HepG2 (cell line): ENCODE data around the gene STUB1. TPM values are rescaled to one million over a fixed set of nuclear protein-coding genes. Genes with fewer than 3 reads are reported as not detected.

ENCODE experiments used
- ATAC-seq: fragments of 200-7000 bp; cut with Tn5 transposase; 3 replicates; pipeline ENCODE4 v1.9.1; 2020; ENCODE audit warnings: mild to moderate bottlenecking, moderate library complexity
- BruUV-seq: library from RNA; stranded (reverse); fragments of 400-500 nt; replicated peaks from 2 replicates; lab custom pipeline; 2021; lab: Mats Ljungman, UMichigan
- CTCF ChIA-PET: fragments of 300-600 bp; formaldehyde crosslinking; extraction: SDS; loops from one replicate; lab custom pipeline; 2021; ENCODE audit warnings: low total read pairs, inconsistent platforms, low intra/inter-chr PET ratio; lab: Yijun Ruan, JAX
- POLR2A ChIA-PET: fragments of 350-600 bp; sonication (Branson Sonifier 250); formaldehyde crosslinking; loops from one replicate; lab custom pipeline; 2020; ENCODE audit warnings: antibody characterized with exemption, inconsistent platforms; lab: Yijun Ruan, JAX
- DNase-seq: peaks from one replicate; pipeline ENCODE4 v3.0.0-alpha.2; 2015; ENCODE audit warnings: low spot score
- FAIRE-seq: peaks from 3 replicates; lab custom pipeline; 2011; peaks lifted over from hg19 to GRCh38; lab: Jason Lieb, UNC
- H2AFZ ChIP-seq: one replicate; pipeline ENCODE4 v1.6.1; 2011; ENCODE audit warnings: low read length, inconsistent platforms
- H3K27ac ChIP-seq: fragments of 300-600 bp; 3 replicates; pipeline ENCODE4 v1.8.0; 2011; ENCODE audit warnings: mixed run types, mild to moderate bottlenecking, mixed read lengths, low read length, inconsistent platforms; ENCODE audit not compliant: insufficient read depth; ENCODE audit errors: extremely low read length
- H3K27me3 ChIP-seq, 2 experiments: fragments of 200-600 bp in 1 of 2; 2 replicates in 1 of 2; 3 replicates in 1 of 2; pipeline versions ENCODE4 v1.6.0 to v1.8.0; 2011; ENCODE audit warnings: low read length in 2 of 2, mild to moderate bottlenecking in 2 of 2, moderate library complexity in 2 of 2, inconsistent platforms in 1 of 2; ENCODE audit not compliant: insufficient read depth in 2 of 2, control insufficient read depth in 1 of 2
- H3K36me3 ChIP-seq, 2 experiments: fragments of 200-600 bp in 1 of 2; replicated peaks in 1 of 2; 2 replicates in 1 of 2; 3 replicates in 1 of 2; pipeline versions ENCODE4 v1.5.1 to v1.8.0; 2011; ENCODE audit warnings: low read length in 2 of 2, inconsistent platforms in 1 of 2; ENCODE audit not compliant: insufficient read depth in 2 of 2, control insufficient read depth in 1 of 2
- H3K4me1 ChIP-seq: 2 replicates; pipeline ENCODE4 v1.5.1; 2012; ENCODE audit warnings: low read length, inconsistent platforms; ENCODE audit not compliant: insufficient read depth
- H3K4me2 ChIP-seq: 2 replicates; pipeline ENCODE4 v1.6.0; 2011; ENCODE audit warnings: low read depth, low read length, inconsistent platforms
- H3K4me3 ChIP-seq, 3 experiments: fragments of 200-600 bp in 1 of 3; sonication (generic), shearing (Covaris generic) in 1 of 3; replicated peaks in 1 of 3; 2 replicates each; pipeline ENCODE4 v1.5.1; 2011 to 2016; ENCODE audit warnings: low read length in 3 of 3, inconsistent platforms in 2 of 3, low read depth in 2 of 3, mild to moderate bottlenecking in 2 of 3, control low read depth in 1 of 3, mixed read lengths in 1 of 3; ENCODE audit not compliant: insufficient read depth in 1 of 3
- H3K79me2 ChIP-seq: one replicate; pipeline ENCODE4 v1.6.1; 2011; ENCODE audit warnings: low read length, inconsistent platforms; ENCODE audit not compliant: insufficient read depth
- H3K9ac ChIP-seq: 2 replicates; pipeline ENCODE4 v1.6.0; 2011; ENCODE audit warnings: mild to moderate bottlenecking, low read depth, low read length, inconsistent platforms; ENCODE audit not compliant: insufficient read depth
- H3K9me3 ChIP-seq: 2 replicates; pipeline ENCODE4 v1.5.1; 2012; ENCODE audit warnings: mild to moderate bottlenecking, low read length
- H4K20me1 ChIP-seq: 2 replicates; pipeline ENCODE4 v1.6.0; 2011; ENCODE audit warnings: inconsistent platforms, mild to moderate bottlenecking, low read length, moderate library complexity; ENCODE audit not compliant: insufficient read depth
- FOXA1 ChIP-seq, 2 experiments: fragments of 450-650 bp in 1 of 2; sonication (generic) in 1 of 2; formaldehyde crosslinking in 1 of 2; IDR thresholded peaks; 2 replicates each; pipeline versions ENCODE4 v1.4.0 to v1.6.1; 2016 to 2020; ENCODE audit warnings: missing genetic modification reagents in 1 of 2
- GABPB1 ChIP-seq: IDR thresholded peaks from 2 replicates; pipeline ENCODE4 v1.6.1; 2016; ENCODE audit warnings: mild to moderate bottlenecking, missing genetic modification reagents, moderate library complexity, missing compliant biosample characterization
- GPN1 ChIP-seq: sonication (generic); formaldehyde crosslinking; IDR thresholded peaks from 2 replicates; pipeline ENCODE4 v1.5.1; 2020; ENCODE audit warnings: missing genetic modification reagents, borderline replicate concordance
- HOXA9 ChIP-seq: sonication (generic); formaldehyde crosslinking; IDR thresholded peaks from 2 replicates; pipeline ENCODE4 v1.8.1; 2022; ENCODE audit warnings: missing genetic modification reagents, mild to moderate bottlenecking, moderate library complexity, borderline replicate concordance
- IRF2 ChIP-seq: IDR thresholded peaks from 2 replicates; pipeline ENCODE4 v1.6.1; 2018; ENCODE audit warnings: missing genetic modification reagents, missing compliant biosample characterization
- KDM5B ChIP-seq: sonication (generic); formaldehyde crosslinking; IDR thresholded peaks from 2 replicates; pipeline ENCODE4 v1.4.0; 2020; ENCODE audit warnings: missing genetic modification reagents, mild to moderate bottlenecking, borderline replicate concordance
- MED13 ChIP-seq: sonication (generic); formaldehyde crosslinking; IDR thresholded peaks from 2 replicates; pipeline ENCODE4 v1.5.0; 2020; ENCODE audit warnings: missing genetic modification reagents
- MTA1 ChIP-seq: sonication (generic); formaldehyde crosslinking; IDR thresholded peaks from 2 replicates; pipeline ENCODE4 v1.4.0; 2020; ENCODE audit warnings: missing genetic modification reagents, mild to moderate bottlenecking, borderline replicate concordance
- MYC ChIP-seq: sonication (generic); formaldehyde crosslinking; IDR thresholded peaks from 2 replicates; pipeline ENCODE4 v1.9.0; 2021; ENCODE audit warnings: missing genetic modification reagents, borderline replicate concordance
- NKX3-1 ChIP-seq: sonication (generic); formaldehyde crosslinking; IDR thresholded peaks from 2 replicates; pipeline ENCODE4 v1.5.0; 2020; ENCODE audit warnings: missing genetic modification reagents
- SP5 ChIP-seq: IDR thresholded peaks from 2 replicates; pipeline ENCODE4 v1.6.1; 2016; ENCODE audit warnings: low read depth, borderline replicate concordance
- ZMYM4 ChIP-seq: sonication (generic); formaldehyde crosslinking; IDR thresholded peaks from 2 replicates; pipeline ENCODE4 v1.8.1; 2023; ENCODE audit warnings: mild to moderate bottlenecking, missing genetic modification reagents
- ZNF318 ChIP-seq: sonication (generic); formaldehyde crosslinking; IDR thresholded peaks from 2 replicates; pipeline ENCODE4 v1.4.0; 2020; ENCODE audit warnings: mild to moderate bottlenecking, missing genetic modification reagents
- WGBS: methylation state at CpG from one replicate; pipeline ENCODE4 v1.1.6; 2017; ENCODE audit warnings: low lambda C conversion rate; 5-methylcytosine and 5-hydroxymethylcytosine counted together
- in situ Hi-C: cut with HindIII; loops from 2 replicates; pipeline ENCODE4 v1.10.0; 2017; ENCODE audit warnings: low pct_unique_long_range_greater_than_20kb; ENCODE audit not compliant: extremely low pct_ligation_motif_present
- intact Hi-C: fragments of 100-400 bp; cut with micrococcal nuclease; formaldehyde crosslinking; loops from one replicate; pipeline ENCODE4 v1.10.0; 2022; ENCODE audit not compliant: unreplicated experiment
- polyA plus RNA-seq, 8 experiments: library from polyadenylated mRNA; depleted of rRNA in 3 of 8; stranded (reverse) in 7 of 8; unstranded in 1 of 8; fragments of >200 nt; fragmentation: Illumina TruSeq in 4 of 8; extraction: Trizol in 4 of 8; gene quantifications; 2 replicates each; pipeline versions ENCODE4 v1.2.1 to v1.2.3, GENCODE V29; 2011 to 2016; ENCODE audit warnings: low read depth in 4 of 8, missing spikeins in 1 of 8, mixed read lengths in 1 of 8; ENCODE audit not compliant: insufficient read depth in 1 of 8
- total RNA-seq, 5 experiments: library from RNA; depleted of rRNA; stranded (reverse); fragments of >200 nt; fragmentation: Illumina TruSeq; extraction: Trizol; gene quantifications; 2 replicates each; pipeline ENCODE4 v1.2.3, GENCODE V29; 2016; ENCODE audit warnings: low read depth in 1 of 5

STUB1 gene
- total and polyA plus RNA-seq, 2 of the 13 experiments (the other 11 are each of a cell fraction or from before 2014, with no cell fraction given): 52.9 to 78.2 TPM

GRCh38 chr16:695355-696089 lies 15.3 kb downstream of the STUB1 start:
- FAIRE-seq: no peak
- H2AFZ ChIP-seq: no peak overlapping the region
- no peak for DNase-seq
- no peaks in the 10 kb centered on the region for H4K20me1 ChIP-seq
- H3K4me3 ChIP-seq: peak overlapping the region in 2 of 3 experiments; percentile 57 to 65; a peak in 3 of 6 replicates
- WGBS: 1% methylated on average over 17 of the region's 71 CpGs
- peaks cover 12% of the 10 kb centered on the region for H3K4me1 ChIP-seq
- in situ Hi-C loops: no loop called here
- ATAC-seq: peak; percentile 31
- no peak overlapping the region for H3K9ac ChIP-seq
- no peaks in the 10 kb centered on the region for H3K9me3 ChIP-seq
- H3K4me2 ChIP-seq: peak overlapping the region; percentile 74
- H3K27ac ChIP-seq: no peak overlapping the region
- ChIA-PET POLR2A (interaction anchor here (0.6 to 3.4 kb wide), 9 partner anchors 12 to 65 kb away, joined by 3 to 21 read pairs (median 4); partner anchors contain the start of genes ANTKMT, METRN, MSLN and RHBDL1), CTCF (no interaction called here)
- no peaks in the 10 kb centered on the region for H3K36me3 ChIP-seq
- H3K79me2 ChIP-seq: no peaks in the 10 kb centered on the region
- intact Hi-C loops: no loop called here
- BruUV-seq: no TSS peak
- peaks cover 15 to 45% of the 10 kb centered on the region in 2 experiments for H3K27me3 ChIP-seq
- TF ChIP-seq KDM5B (CRISPR knock-in tag) (peak; percentile 89; the same call in 1 of the 2 replicates), IRF2 (peak; percentile 66; the same call in 1 of the 2 replicates), GPN1 (CRISPR knock-in tag) (peak; percentile 23; the same call in 1 of the 2 replicates), GABPB1 (CRISPR knock-in tag) (peak; percentile 29; the same call in 1 of the 2 replicates), FOXA1 (IDR thresholded peaks at IDR 0.05) (no peak), FOXA1 (CRISPR knock-in tag; IDR thresholded peaks at IDR 0.05) (peak; percentile 28), MTA1 (peak; percentile 32; the same call in 1 of the 2 replicates), MED13 (CRISPR knock-in tag) (no peak), MYC (CRISPR knock-in tag) (peak; percentile 79), NKX3-1 (CRISPR knock-in tag) (0 out of 2 replicates have a peak, but pooled peaks have one; percentile 63), ZNF318 (CRISPR knock-in tag) (no peak), ZMYM4 (CRISPR knock-in tag) (no peak), SP5 (peak; percentile 19; the same call in 1 of the 2 replicates), HOXA9 (peak; percentile 60)
